Tibial artery (tissue), 4 donors: ENCODE measurements around the gene PGLYRP3.
"Not testable (repeated sequence)": the region's sequence is repeated elsewhere in the genome, so short reads cannot be mapped to it uniquely, and the experiment has no call there.

Experiments
- DNase-seq, 2 donors: peaks; one replicate each; pipeline ENCODE4 v3.0.0-alpha.2; 2019
- H3K27ac ChIP-seq, 2 donors: fragments of 200-600 bp; sonication (generic) in 1 of 2; 1 replicate in 1 of 2; 2 replicates in 1 of 2; pipeline ENCODE4 v1.5.1; 2018 to 2019; ENCODE audit warnings: mild to moderate bottlenecking in 1 of 2
- H3K27me3 ChIP-seq, 2 donors: fragments of 200-600 bp; sonication (generic) in 1 of 2; one replicate each; pipeline versions ENCODE4 v1.5.1 to v1.6.0; 2016 to 2019
- H3K36me3 ChIP-seq, 3 donors: fragments of 200-600 bp; sonication (generic) in 2 of 3; one replicate each; pipeline ENCODE4 v1.5.1; 2016 to 2019; ENCODE audit warnings: mild to moderate bottlenecking in 2 of 3
- H3K4me1 ChIP-seq, 4 donors: fragments of 200-600 bp; sonication (generic) in 2 of 4; 1 replicate in 3 of 4; 2 replicates in 1 of 4; pipeline ENCODE4 v1.5.1; 2016 to 2019
- H3K4me3 ChIP-seq, 2 donors: fragments of 200-600 bp; sonication (generic) in 1 of 2; 1 replicate in 1 of 2; 2 replicates in 1 of 2; pipeline ENCODE4 v1.5.1; 2018 to 2019; ENCODE audit warnings: mild to moderate bottlenecking in 2 of 2
- H3K9me3 ChIP-seq, 3 donors: fragments of 200-600 bp; sonication (generic) in 1 of 3; one replicate each; pipeline ENCODE4 v1.5.1; 2016 to 2019
- CTCF ChIP-seq, 2 experiments: fragments of 200-600 bp in 1 of 2; fragments of 450-650 bp in 1 of 2; IDR thresholded peaks; one replicate each; pipeline ENCODE4 v1.5.1; 2017 to 2019; ENCODE audit warnings: antibody characterized with exemption in 2 of 2, mild to moderate bottlenecking in 1 of 2, moderate library complexity in 1 of 2
- intact Hi-C: fragments of 100-400 bp; cut with DNase I; formaldehyde crosslinking; loops from one replicate; pipeline ENCODE4 v1.15.0; 2023; ENCODE audit warnings: low total_unique reads

Gene PGLYRP3

DNA sequence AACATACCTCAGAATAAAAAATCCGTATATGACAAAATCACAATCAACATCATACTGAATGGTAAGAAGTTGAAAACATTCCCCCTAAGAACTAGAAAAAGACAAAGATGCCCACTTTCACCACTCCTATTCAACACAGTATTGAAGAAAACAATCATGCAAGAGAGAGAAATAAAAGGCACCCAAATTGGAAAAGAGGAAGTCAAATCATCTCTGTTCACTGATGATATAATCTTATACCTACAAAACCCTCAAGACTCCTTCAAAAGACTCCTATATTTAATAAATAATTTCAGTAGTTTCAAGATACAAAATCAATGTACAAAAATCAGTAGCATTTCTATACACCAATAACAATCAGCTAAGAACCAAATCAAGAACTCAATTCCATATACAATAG, 21.1 kb upstream of the PGLYRP3 start:
- TF ChIP-seq CTCF (IDR thresholded peaks at IDR 0.05) = no peak
- H3K27me3 ChIP-seq = peaks cover 0 to 9% of the 10 kb centered on the region in 2 donors
- no peak overlapping the region for H3K27ac ChIP-seq
- no peak overlapping the region for H3K4me3 ChIP-seq
- peaks cover 0 to 5% (median 0%) of the 10 kb centered on the region in 3 donors for H3K9me3 ChIP-seq
- H3K4me1 ChIP-seq = no peaks in the 10 kb centered on the region
- intact Hi-C loops = no loop called here
- no peaks in the 10 kb centered on the region for H3K36me3 ChIP-seq
- DNase-seq = no peak

DNA sequence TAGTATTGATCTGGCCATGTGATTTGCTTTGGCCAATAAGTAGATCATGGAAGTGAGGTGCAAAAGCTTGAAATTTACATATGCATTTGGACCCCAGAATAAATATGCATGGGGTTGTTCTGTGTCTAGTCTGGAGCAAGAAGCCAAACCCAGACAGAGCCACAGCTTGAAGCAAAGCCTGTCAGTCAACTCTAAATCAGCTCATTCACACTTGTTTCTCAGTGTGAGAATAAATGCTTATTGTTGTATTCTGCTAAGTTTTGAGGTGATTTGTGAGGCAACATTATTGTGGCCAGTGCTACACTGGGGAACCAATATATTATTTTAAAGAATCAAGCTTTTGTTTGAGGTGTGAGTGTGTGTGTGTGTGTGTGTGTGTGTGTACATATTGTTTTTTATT, 12.2 kb upstream of the PGLYRP3 start:
- no peak for TF ChIP-seq CTCF (IDR thresholded peaks at IDR 0.05)
- Histone ChIP-seq H3K4me3 (no peak overlapping the region), H3K4me1 (no peaks in the 10 kb centered on the region), H3K27me3 (peaks cover 0 to 2% of the 10 kb centered on the region in 2 donors), H3K9me3 (peaks cover 0 to 31% (median 28%) of the 10 kb centered on the region in 3 donors), H3K27ac (no peak overlapping the region), H3K36me3 (no peaks in the 10 kb centered on the region)
- intact Hi-C loops = no loop called here
- DNase-seq = no peak

DNA sequence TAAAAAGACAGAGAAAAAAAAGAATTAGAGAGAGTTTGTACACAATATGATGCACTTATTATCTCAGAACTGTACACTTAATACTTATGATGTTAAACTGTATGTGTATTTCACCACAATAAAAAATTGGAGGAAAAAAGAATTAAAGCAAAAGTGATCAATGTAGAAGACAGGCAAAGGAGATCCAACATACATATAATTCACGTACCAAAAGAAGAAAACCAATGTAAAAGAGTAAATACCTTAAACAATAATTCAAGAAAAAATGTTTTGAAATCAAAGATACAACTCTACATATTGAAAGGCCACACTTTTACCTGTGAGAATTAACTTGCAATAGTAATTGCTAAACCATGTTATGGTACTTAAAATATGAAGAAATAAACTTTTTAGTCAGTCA, 9.8 kb upstream of the PGLYRP3 start:
- Histone ChIP-seq H3K27ac (no peak overlapping the region), H3K4me1 (no peaks in the 10 kb centered on the region), H3K36me3 (no peaks in the 10 kb centered on the region), H3K27me3 (peaks cover 0 to 7% of the 10 kb centered on the region in 2 donors), H3K9me3 (peaks cover 0 to 35% (median 31%) of the 10 kb centered on the region in 3 donors), H3K4me3 (no peak overlapping the region)
- no peak for TF ChIP-seq CTCF (IDR thresholded peaks at IDR 0.05)
- intact Hi-C loops = no loop called here
- no peak for DNase-seq

GRCh38 chr1:153318145-153318544, 5.4 kb upstream of the PGLYRP3 start:
- H3K4me3 ChIP-seq, H3K27ac ChIP-seq, intact Hi-C loops, H3K27me3 ChIP-seq, DNase-seq, H3K36me3 ChIP-seq, H3K4me1 ChIP-seq: not testable (repeated sequence)
- H3K9me3 ChIP-seq = peaks cover 0 to 18% (median 15%) of the 10 kb centered on the region in 3 donors

- DNase-seq, H3K27ac ChIP-seq, H3K4me3 ChIP-seq, H3K27me3 ChIP-seq, H3K36me3 ChIP-seq, intact Hi-C loops, H3K4me1 ChIP-seq: not testable (repeated sequence)
- peaks cover 0 to 17% (median 4%) of the 10 kb centered on the region in 3 donors for H3K9me3 ChIP-seq
Measured at GRCh38 chr1:153316013-153316412, 3.3 kb upstream of the PGLYRP3 start.

- H3K36me3 ChIP-seq, H3K4me1 ChIP-seq, H3K27ac ChIP-seq, DNase-seq, H3K27me3 ChIP-seq, H3K9me3 ChIP-seq, intact Hi-C loops, H3K4me3 ChIP-seq: not testable (repeated sequence)
Measured at GRCh38 chr1:153314388-153314787, 1.6 kb upstream of the PGLYRP3 start.

- no peaks in the 10 kb centered on the region for H3K36me3 ChIP-seq
- H3K9me3 ChIP-seq = no peaks in the 10 kb centered on the region
- no peak overlapping the region for H3K27ac ChIP-seq
- H3K27me3 ChIP-seq = no peaks in the 10 kb centered on the region
- intact Hi-C loops = no loop called here
- H3K4me1 ChIP-seq = no peaks in the 10 kb centered on the region
- TF ChIP-seq CTCF (IDR thresholded peaks at IDR 0.05) = no peak
- no peak overlapping the region for H3K4me3 ChIP-seq
- DNase-seq = no peak
Measured at GRCh38 chr1:153313288-153313687, 536 bp upstream of the PGLYRP3 start.
